Caco-2 (cell line): ENCODE results near the gene C1orf21. TPM values are rescaled to one million over a fixed set of nuclear protein-coding genes. Genes with fewer than 3 reads are reported as not detected.

Experiments used
- BruUV-seq: library from RNA; stranded (reverse); fragments of 400-500 nt; replicated peaks from 2 replicates; lab custom pipeline; 2021; lab: Mats Ljungman, UMichigan
- CTCF ChIA-PET: fragments of 300-600 bp; sonication (Branson Sonifier 250); formaldehyde crosslinking; loops from one replicate; lab custom pipeline; 2022; ENCODE audit warnings: antibody characterized with exemption; lab: Charles Lee
- POLR2A ChIA-PET: fragments of 300-600 bp; sonication (Branson Sonifier 250); formaldehyde crosslinking; loops from one replicate; lab custom pipeline; 2022; ENCODE audit warnings: antibody characterized with exemption; lab: Charles Lee
- DNase-seq, 2 experiments: peaks; one replicate each; pipeline versions ENCODE4 v3.0.0 to v3.0.0-alpha.2; 2020 to 2022
- H3K27me3 ChIP-seq: replicated peaks from 2 replicates; pipeline ENCODE4 v1.6.0; 2011; ENCODE audit warnings: low read length; ENCODE audit not compliant: control insufficient read depth, insufficient read depth
- H3K36me3 ChIP-seq: 2 replicates; pipeline ENCODE4 v1.5.1; 2011; ENCODE audit warnings: low read length; ENCODE audit not compliant: control insufficient read depth, insufficient read depth
- H3K4me1 ChIP-seq: fragments of 250-450 bp; sonication (Bioruptor Pico); 2 replicates; pipeline ENCODE4 v1.5.1; 2020; ENCODE audit warnings: mild to moderate bottlenecking
- H3K4me3 ChIP-seq: 2 replicates; pipeline ENCODE4 v1.5.1; 2011; ENCODE audit warnings: low read depth, mild to moderate bottlenecking, control low read depth, low read length
- H3K9me3 ChIP-seq: fragments of 250-450 bp; sonication (Bioruptor Pico); 2 replicates; pipeline ENCODE4 v1.5.1; 2020; ENCODE audit warnings: mild to moderate bottlenecking, moderate library complexity
- H3K27ac Mint-ChIP-seq: one replicate; pipeline ENCODE4 v1.8.0; 2022; ENCODE audit warnings: mixed read lengths; ENCODE audit not compliant: unreplicated experiment
- H3K27me3 Mint-ChIP-seq: one replicate; pipeline ENCODE4 v1.8.0; 2022; ENCODE audit warnings: mixed read lengths; ENCODE audit not compliant: insufficient read depth, unreplicated experiment
- H3K36me3 Mint-ChIP-seq: one replicate; pipeline ENCODE4 v1.8.0; 2022; ENCODE audit warnings: mild to moderate bottlenecking, mixed read lengths; ENCODE audit not compliant: insufficient read depth, unreplicated experiment
- H3K4me1 Mint-ChIP-seq: one replicate; pipeline ENCODE4 v1.8.0; 2022; ENCODE audit warnings: low read depth, mixed read lengths; ENCODE audit not compliant: unreplicated experiment
- H3K4me3 Mint-ChIP-seq: one replicate; pipeline ENCODE4 v1.8.0; 2022; ENCODE audit warnings: mild to moderate bottlenecking, moderate library complexity, mixed read lengths; ENCODE audit not compliant: unreplicated experiment
- H3K9me3 Mint-ChIP-seq: one replicate; pipeline ENCODE4 v1.8.0; 2022; ENCODE audit warnings: mixed read lengths; ENCODE audit not compliant: unreplicated experiment
- intact Hi-C: fragments of 100-400 bp; cut with micrococcal nuclease; formaldehyde crosslinking; loops from one replicate; pipeline ENCODE4 v1.10.0; 2022; ENCODE audit not compliant: unreplicated experiment
- total RNA-seq: library from RNA; stranded (reverse); gene quantifications from 2 replicates; pipeline ENCODE4 v1.2.3, GENCODE V29; 2022
- TF ChIP-seq, protein P1 (sequence below), 2 experiments: fragments of 200-600 bp in 1 of 2; IDR thresholded peaks; 1 replicate in 1 of 2; 2 replicates in 1 of 2; pipeline versions ENCODE4 v1.5.1 to v1.8.0; 2011 to 2022; ENCODE audit warnings: antibody characterized with exemption in 1 of 2, control low read depth in 1 of 2, inconsistent platforms in 1 of 2, low read depth in 1 of 2, low read length in 1 of 2, mild to moderate bottlenecking in 1 of 2, moderate library complexity in 1 of 2; ENCODE audit not compliant: insufficient read depth in 1 of 2, severe bottlenecking in 1 of 2, unreplicated experiment in 1 of 2

The C1orf21 gene
- total RNA-seq, 1 experiment from 2014 or later, result 0.82 TPM

DNA sequence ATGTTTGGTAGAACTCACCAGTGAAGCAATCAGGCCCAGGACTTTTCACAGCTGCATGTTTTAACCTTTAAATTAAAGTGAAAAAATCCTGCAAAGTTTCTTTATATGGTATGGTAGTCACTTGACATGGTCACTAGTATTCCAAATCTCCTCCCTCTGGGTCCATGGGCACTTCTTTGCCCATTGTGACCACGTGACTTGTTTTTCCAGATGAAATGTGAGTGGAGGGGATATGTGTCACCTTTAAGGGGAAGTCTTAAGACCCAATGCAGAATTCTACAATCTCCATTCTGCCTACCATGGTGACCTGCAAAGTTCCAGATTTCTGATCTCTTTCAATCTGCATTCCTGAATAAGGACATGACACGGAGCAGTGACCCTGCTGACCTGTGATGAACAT lies 152.8 kb downstream of the C1orf21 start:
- no peak overlapping the region for H3K4me3 Mint-ChIP-seq
- Histone ChIP-seq H3K36me3 (no peaks in the 10 kb centered on the region), H3K9me3 (peaks cover 11% of the 10 kb centered on the region; the same call in 1 of the 2 replicates), H3K4me1 (no peaks in the 10 kb centered on the region), H3K4me3 (no peak overlapping the region), H3K27me3 (no peaks in the 10 kb centered on the region)
- no peaks in the 10 kb centered on the region for H3K4me1 Mint-ChIP-seq
- no peak for DNase-seq
- H3K9me3 Mint-ChIP-seq, result no peaks in the 10 kb centered on the region
- no peak overlapping the region for H3K27ac Mint-ChIP-seq
- no peaks in the 10 kb centered on the region for H3K36me3 Mint-ChIP-seq
- CTCF ChIA-PET, result no interaction called here
- intact Hi-C loops, result no loop called here
- POLR2A ChIA-PET, result no interaction called here
- TF ChIP-seq, protein P1, sequence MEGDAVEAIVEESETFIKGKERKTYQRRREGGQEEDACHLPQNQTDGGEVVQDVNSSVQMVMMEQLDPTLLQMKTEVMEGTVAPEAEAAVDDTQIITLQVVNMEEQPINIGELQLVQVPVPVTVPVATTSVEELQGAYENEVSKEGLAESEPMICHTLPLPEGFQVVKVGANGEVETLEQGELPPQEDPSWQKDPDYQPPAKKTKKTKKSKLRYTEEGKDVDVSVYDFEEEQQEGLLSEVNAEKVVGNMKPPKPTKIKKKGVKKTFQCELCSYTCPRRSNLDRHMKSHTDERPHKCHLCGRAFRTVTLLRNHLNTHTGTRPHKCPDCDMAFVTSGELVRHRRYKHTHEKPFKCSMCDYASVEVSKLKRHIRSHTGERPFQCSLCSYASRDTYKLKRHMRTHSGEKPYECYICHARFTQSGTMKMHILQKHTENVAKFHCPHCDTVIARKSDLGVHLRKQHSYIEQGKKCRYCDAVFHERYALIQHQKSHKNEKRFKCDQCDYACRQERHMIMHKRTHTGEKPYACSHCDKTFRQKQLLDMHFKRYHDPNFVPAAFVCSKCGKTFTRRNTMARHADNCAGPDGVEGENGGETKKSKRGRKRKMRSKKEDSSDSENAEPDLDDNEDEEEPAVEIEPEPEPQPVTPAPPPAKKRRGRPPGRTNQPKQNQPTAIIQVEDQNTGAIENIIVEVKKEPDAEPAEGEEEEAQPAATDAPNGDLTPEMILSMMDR (IDR thresholded peaks at IDR 0.05; ENCODE audit: insufficient read depth in 1 of 2, low read depth in 1 of 2, low read length in 1 of 2, severe bottlenecking in 1 of 2, unreplicated experiment in 1 of 2), result no peak
- no TSS peak for BruUV-seq
- H3K27me3 Mint-ChIP-seq, result peaks cover 3% of the 10 kb centered on the region

DNA sequence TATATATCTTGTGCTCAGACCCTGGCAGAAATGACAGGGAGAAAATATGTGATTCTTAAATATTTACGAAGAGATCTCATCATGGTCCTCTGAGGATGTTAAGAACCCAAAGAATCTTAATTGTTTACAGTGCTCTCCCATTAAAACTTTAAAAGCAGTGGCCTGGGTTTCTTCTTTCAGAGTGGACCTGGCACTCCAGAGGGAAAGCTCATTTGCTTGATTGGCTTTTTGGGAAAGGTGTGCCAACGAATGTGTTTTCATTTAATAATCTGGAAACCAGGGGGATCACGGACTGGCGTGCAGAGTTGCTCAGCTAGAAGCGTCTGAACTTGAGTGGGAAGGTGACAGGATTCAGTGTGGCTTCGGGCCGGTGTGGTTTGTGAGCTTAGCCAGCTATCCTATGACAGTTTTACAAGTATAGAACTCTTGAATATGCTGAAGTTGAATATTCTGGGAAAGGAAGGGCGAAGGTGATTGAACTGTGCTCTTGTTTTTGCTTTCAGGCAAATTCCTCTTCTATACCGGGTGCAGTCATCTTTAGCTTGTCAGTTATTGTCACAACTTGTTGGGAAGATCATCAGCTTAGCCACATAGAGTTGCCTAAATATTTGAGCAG lies 154.8 kb downstream of the C1orf21 start:
- Histone ChIP-seq H3K4me3 (no peak overlapping the region), H3K36me3 (no peaks in the 10 kb centered on the region), H3K4me1 (no peaks in the 10 kb centered on the region), H3K27me3 (no peaks in the 10 kb centered on the region), H3K9me3 (peaks cover 11% of the 10 kb centered on the region; the same call in 1 of the 2 replicates)
- TF ChIP-seq, protein P1 (IDR thresholded peaks at IDR 0.05; ENCODE audit: insufficient read depth in 1 of 2, low read depth in 1 of 2, low read length in 1 of 2, severe bottlenecking in 1 of 2, unreplicated experiment in 1 of 2), result no peak
- no TSS peak for BruUV-seq
- ChIA-PET POLR2A (no interaction called here), CTCF (no interaction called here)
- DNase-seq, result no peak
- no peaks in the 10 kb centered on the region for H3K9me3 Mint-ChIP-seq
- no peak overlapping the region for H3K4me3 Mint-ChIP-seq
- no peaks in the 10 kb centered on the region for H3K36me3 Mint-ChIP-seq
- H3K27me3 Mint-ChIP-seq, result no peaks in the 10 kb centered on the region
- intact Hi-C loops, result no loop called here
- no peak overlapping the region for H3K27ac Mint-ChIP-seq
- H3K4me1 Mint-ChIP-seq, result no peaks in the 10 kb centered on the region

DNA sequence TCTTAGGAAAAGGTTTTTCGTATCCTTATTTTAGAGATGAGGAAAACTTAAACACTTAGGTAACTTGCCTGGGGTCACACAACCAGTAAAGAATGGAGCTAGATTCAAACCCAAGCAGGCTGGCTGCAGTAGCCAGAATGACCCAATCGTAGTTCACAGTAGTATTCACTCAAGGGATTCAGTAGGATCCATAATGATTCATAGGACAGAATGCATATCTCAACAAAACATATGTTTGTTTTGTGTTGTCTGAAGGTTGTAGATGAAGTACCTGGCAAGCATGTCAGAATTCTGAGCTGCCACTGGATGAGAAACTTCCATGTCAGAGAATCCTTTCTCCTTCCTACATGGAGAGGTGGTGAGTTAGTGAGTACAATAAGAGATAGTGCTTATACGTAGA lies 155.5 kb downstream of the C1orf21 start:
- TF ChIP-seq, protein P1 (IDR thresholded peaks at IDR 0.05; ENCODE audit: insufficient read depth in 1 of 2, low read depth in 1 of 2, low read length in 1 of 2, severe bottlenecking in 1 of 2, unreplicated experiment in 1 of 2), result no peak
- no peak overlapping the region for H3K27ac Mint-ChIP-seq
- no peaks in the 10 kb centered on the region for H3K4me1 Mint-ChIP-seq

More for the DNA sequence above, 155.5 kb downstream of the C1orf21 start:
- no peaks in the 10 kb centered on the region for H3K36me3 ChIP-seq
- no peaks in the 10 kb centered on the region for H3K4me1 ChIP-seq
- Mint-ChIP-seq H3K27me3 (no peaks in the 10 kb centered on the region), H3K9me3 (no peaks in the 10 kb centered on the region), H3K36me3 (no peaks in the 10 kb centered on the region), H3K4me3 (no peak overlapping the region)
- ChIA-PET CTCF (no interaction called here), POLR2A (no interaction called here)
- peaks cover 11% of the 10 kb centered on the region; the same call in 1 of the 2 replicates for H3K9me3 ChIP-seq
- no peaks in the 10 kb centered on the region for H3K27me3 ChIP-seq
- no peak for DNase-seq
- BruUV-seq, result no TSS peak
- H3K4me3 ChIP-seq, result no peak overlapping the region
- intact Hi-C loops, result no loop called here
